Measurements from ENCODE around the gene RAB5IF.
"Not testable (repeated sequence)": the region's sequence is repeated elsewhere in the genome, so short reads cannot be mapped to it uniquely, and the experiment has no call there.

The RAB5IF gene

DNA sequence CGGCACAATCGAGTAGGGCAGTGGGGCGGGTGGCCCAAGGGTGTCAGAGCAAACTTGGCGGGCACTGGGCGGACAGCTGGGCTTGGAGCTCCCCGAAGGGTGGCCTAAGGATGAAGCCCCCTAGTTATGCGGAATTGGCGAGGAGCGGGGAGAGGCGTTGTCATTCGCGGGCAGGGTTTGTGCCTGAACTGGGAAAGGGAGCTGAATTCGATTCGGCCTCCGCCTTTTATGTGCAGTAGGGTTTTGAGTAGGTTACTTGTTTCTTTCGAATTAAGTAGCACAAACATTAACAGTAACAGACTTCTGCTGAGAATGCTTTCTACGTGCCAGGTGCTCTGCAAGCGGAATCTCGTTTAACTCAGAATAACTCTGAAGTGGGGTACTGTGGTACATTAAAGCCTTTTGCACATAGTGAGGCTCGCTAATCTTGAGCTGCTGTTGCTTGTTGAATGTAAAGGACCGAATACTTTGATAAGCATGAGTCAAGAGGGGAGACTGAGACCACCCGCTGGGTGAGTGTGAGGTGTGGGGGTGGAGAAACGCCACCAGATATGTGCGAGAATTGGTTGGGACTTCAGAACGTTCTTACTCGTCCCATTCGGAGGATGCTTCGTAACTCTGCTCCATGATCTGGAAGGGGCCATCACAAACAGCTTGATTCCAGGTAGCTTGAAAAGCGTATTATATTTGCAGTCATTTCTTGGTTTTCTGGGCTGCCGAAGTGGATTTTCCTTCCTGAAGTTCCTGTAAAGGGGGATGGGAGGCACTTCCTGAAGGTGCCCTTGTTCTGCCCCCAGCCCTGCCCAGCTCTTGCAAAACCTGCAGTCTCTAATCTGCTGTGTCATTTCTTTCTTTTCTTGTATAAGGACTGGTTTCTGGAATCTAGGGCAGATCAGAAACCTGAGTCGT is 833 bp downstream of the RAB5IF start:
- Mint-ChIP-seq H3K4me1 (peaks cover 42% of the 10 kb centered on the region), H3K36me3 (peaks cover 66% of the 10 kb centered on the region), H3K4me3 (peak overlapping the region; percentile 94), H3K27ac (peak overlapping the region; percentile 94), H3K9me3 (no peaks in the 10 kb centered on the region)
- no peak for ATAC-seq
- peak in 1 of 2 donors; percentile 64 for DNase-seq (ENCODE audit: low spot score in 2 of 2)

DNA sequence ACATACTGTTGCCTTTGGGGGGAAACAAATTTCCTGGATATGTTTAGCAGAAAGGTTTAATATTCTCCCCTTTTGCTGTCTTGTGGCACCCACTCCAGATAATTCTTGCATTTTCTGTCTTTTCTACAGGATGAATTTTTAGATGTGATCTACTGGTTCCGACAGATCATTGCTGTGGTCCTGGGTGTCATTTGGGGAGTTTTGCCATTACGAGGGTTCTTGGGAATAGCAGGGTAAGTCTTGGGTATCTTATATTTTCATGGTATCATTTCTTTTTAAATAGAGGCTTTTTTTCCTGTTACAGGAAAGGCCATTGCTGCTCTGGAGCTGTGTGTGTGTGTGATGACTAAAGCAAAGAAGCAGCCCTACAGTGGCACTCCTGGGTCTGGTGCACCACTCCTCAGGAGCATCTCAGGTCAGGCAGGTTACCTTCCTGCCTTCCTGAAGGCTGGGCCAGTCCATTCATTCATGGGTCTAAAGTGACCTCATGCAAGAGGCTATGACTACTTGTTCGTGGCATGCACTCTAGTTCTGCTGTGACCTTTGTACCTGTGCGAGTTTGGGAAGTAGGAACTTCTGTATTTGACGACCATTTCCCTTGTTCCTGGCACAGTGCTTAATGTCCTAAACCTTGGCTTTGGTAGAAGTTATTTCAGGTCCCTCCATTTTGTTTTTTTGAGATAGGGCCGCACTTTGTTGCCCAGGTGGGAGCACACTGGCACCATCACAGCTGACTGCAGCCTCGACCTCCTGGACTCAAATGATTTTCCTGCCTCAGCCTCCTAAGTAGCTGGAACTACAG is 2.2 kb downstream of the RAB5IF start:
- peak overlapping the region; percentile 94 for H3K4me3 Mint-ChIP-seq
- peak overlapping the region; percentile 94 for H3K27ac Mint-ChIP-seq
- H3K9me3 Mint-ChIP-seq: no peaks in the 10 kb centered on the region
- no peak for DNase-seq (ENCODE audit: low spot score in 2 of 2)
- no peak for ATAC-seq
- peaks cover 47% of the 10 kb centered on the region for H3K4me1 Mint-ChIP-seq
- peaks cover 80% of the 10 kb centered on the region for H3K36me3 Mint-ChIP-seq

DNA sequence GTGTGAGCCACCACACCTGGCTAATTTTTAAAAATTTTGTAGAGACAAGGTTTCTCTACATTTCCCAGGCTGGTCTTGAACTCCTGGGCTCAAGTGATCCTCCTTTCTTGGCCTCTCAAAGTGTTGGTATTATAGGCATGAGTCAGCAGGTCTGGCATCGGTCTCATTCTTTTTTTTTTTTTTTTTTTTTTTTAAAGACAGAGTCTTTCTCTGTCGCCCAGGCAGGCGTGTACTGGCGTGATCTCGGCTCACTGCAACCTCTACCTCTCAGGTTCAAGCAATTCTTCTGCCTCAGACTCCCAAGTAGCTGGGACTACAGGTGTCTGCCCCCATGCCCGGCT is 2.8 kb downstream of the RAB5IF start:
- not testable (repeated sequence) for H3K9me3 Mint-ChIP-seq; DNase-seq (ENCODE audit: low spot score in 2 of 2); H3K4me3 Mint-ChIP-seq; ATAC-seq
- H3K27ac Mint-ChIP-seq: peak overlapping the region; percentile 94
- H3K4me1 Mint-ChIP-seq: peaks cover 52% of the 10 kb centered on the region
- peaks cover 86% of the 10 kb centered on the region for H3K36me3 Mint-ChIP-seq

DNA sequence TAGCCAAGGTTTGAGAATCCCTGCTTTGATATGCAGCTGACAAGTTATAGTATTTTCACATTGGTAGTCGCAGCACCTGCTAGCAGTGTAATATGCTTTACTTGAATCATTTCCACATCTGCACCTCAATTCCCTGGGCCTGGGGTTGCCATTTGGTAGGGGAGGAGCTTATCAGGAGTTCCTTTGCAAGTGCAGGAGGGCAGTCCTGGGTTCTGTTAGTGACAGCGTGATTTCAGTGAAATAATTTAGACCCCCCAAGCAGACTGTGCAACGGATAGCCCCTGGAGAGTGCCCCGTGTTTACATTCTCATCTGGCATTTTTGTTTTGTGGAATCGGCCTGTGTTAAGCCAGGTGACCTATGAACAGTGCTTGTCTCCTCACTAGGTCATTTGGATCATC is 6.0 kb downstream of the RAB5IF start:
- Mint-ChIP-seq H3K27ac (peak overlapping the region; percentile 65), H3K4me1 (peaks cover 49% of the 10 kb centered on the region), H3K9me3 (no peaks in the 10 kb centered on the region), H3K4me3 (no peak overlapping the region), H3K36me3 (peaks cover 100% of the 10 kb centered on the region)
- no peak for ATAC-seq
- no peak for DNase-seq (ENCODE audit: low spot score in 2 of 2)

DNA sequence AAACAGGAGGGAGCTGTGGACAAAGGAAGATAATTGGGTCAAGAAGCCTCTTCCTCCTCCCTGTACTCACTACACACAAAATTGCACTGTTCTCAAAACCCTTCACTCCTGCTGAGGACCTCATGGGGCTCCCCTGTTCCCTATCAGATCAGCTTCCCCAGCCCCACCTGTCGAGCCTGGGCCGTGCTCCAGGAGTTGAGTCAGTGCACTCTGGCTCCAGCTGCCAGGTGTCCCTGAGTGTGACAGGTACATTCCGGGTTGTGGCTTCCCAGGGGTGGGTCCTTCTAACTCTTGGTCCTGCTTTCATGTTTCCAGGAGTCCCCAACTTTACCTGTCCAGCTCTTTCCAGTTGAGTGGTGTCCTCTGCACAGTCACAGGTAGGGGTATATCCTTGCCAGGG is 8.4 kb downstream of the RAB5IF start:
- no peak overlapping the region for H3K4me3 Mint-ChIP-seq
- H3K9me3 Mint-ChIP-seq: no peaks in the 10 kb centered on the region
- H3K27ac Mint-ChIP-seq: peak overlapping the region; percentile 83
- DNase-seq (ENCODE audit: low spot score in 2 of 2) (no peak), ATAC-seq (no peak)
- H3K4me1 Mint-ChIP-seq: peaks cover 33% of the 10 kb centered on the region
- peaks cover 98% of the 10 kb centered on the region for H3K36me3 Mint-ChIP-seq

DNA sequence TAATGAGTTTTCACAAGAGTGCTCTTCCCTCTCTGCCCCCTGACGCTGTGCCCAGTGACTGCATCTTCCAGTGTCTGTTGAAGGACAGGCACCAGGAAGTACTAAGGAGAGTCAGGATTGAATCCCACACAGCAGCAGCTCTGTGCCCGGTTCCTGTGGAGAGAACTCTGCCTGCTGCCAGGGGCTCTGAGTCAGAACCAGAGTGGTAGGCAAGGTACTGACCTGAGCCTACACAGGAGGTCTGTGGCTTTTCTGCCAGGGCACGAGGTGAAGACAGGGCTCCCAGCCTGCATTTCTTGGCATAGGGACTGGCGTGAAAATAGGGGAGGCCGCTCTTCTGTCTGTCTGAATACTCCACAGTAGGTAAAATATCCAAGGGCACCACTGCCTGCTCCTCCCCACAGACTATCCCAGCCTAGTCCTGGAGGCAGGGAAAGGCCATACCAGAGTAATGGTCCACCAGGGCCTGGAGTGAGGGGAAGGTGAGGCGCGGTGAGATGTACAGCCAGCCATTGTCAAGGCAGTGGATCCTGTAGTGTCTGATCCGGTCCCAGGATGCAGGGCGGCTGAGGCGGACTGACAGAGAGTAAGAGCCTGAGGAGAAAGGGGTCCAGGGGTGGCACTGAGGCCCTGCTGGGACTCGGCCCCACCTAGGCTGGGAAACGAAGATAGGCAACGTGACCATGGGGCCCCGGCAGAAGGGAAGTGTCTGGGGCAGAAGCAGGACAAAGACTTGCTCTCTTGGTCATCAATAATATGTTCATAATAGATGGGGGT is 9.4 kb downstream of the RAB5IF start:
- H3K36me3 Mint-ChIP-seq: peaks cover 98% of the 10 kb centered on the region
- H3K4me1 Mint-ChIP-seq: peaks cover 26% of the 10 kb centered on the region
- DNase-seq (ENCODE audit: low spot score in 2 of 2) (no peak), ATAC-seq (peak; percentile 40)
- no peaks in the 10 kb centered on the region for H3K9me3 Mint-ChIP-seq
- H3K27ac Mint-ChIP-seq: peak overlapping the region; percentile 83
- H3K4me3 Mint-ChIP-seq: no peak overlapping the region

DNA sequence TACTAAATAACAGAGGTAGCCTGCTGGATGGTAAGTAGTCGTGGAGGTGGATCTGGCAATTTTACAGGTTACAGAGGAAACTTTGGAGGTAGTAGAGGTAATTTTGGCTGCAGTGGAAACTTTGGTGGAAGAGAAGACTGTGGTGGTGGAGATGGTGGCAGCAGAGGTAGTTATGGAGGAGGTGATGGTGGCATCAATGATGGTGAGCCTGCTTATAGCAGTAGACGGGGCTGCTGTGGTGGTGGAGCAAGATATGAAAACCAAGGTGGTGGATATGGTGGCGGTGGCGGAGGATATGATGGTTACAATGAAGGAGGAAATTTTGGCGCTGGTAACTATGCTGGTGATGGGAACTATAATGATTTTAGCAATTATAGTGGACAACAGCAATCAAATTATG is 15.3 kb downstream of the RAB5IF start:
- DNase-seq (ENCODE audit: low spot score in 2 of 2): no peak
- Mint-ChIP-seq H3K9me3 (no peaks in the 10 kb centered on the region), H3K4me1 (peaks cover 27% of the 10 kb centered on the region), H3K27ac (peak overlapping the region; percentile 29), H3K36me3 (peaks cover 98% of the 10 kb centered on the region), H3K4me3 (no peak overlapping the region)
- ATAC-seq: no peak

DNA sequence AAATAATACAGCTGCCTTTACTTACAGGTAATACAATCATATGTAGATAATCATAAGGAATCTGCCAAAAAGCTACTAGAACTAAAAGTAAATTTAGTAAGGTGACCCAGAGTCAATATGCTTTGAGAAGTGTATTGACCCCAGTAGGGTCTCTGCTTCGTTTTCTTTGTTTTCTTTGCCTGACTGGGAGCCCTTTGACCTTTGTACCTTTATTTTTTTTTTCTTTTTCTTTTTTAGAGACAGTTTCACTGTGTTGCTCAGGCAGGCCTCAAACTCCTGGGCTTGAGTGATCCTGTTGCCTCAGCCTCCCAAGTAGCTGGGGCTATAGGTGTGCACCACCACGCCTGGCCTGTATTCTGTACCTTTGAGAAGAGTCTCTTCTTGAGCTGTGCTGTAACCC is 17.9 kb downstream of the RAB5IF start:
- Mint-ChIP-seq H3K4me1 (peaks cover 45% of the 10 kb centered on the region), H3K36me3 (peaks cover 100% of the 10 kb centered on the region), H3K4me3 (no peak overlapping the region), H3K9me3 (no peaks in the 10 kb centered on the region), H3K27ac (peak overlapping the region; percentile 78)
- no peak for ATAC-seq
- no peak for DNase-seq (ENCODE audit: low spot score in 2 of 2)

DNA sequence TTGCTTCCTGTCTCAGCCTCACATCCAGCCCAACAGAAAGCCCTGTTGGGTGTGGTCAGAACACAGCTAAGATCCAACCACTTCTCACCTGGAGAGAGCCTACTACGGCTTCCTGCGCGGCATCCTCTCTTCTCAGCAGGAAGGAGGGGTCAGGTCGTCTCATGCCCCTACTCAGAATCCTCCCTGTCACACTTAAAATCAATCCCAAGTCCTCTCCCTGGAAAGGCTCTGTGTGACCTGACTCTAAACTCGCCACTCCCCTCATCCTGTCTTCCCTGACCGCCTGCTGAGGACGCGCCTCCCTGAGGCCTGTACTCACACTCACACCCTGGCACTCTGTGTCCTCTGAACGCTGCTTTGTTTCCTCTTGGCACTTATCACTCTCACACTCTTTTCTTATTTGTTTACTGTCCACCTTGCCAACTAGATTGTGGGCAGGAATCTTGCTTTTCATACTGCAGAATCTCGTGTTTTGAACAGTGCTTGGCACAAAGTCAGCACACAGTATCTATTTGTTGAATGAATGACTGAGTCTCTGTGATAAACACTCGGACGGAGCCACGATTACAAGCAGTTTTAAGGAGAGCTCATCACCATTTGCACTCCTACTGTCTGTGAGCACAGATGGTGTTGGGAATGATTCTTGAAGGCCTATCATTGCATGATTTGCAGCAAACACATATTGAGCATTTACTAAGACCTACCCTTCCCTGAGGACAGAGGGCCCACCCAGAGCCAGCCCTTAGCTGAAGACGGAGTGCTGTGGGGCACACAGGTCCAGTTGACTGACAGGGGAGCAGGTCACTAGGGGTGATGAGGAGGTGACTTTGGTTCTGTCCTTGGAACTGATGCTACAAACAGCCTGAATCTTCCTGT is 18.7 kb downstream of the RAB5IF start:
- Mint-ChIP-seq H3K36me3 (peaks cover 100% of the 10 kb centered on the region), H3K4me3 (no peak overlapping the region), H3K9me3 (no peaks in the 10 kb centered on the region), H3K27ac (peak overlapping the region; percentile 78), H3K4me1 (peaks cover 52% of the 10 kb centered on the region)
- no peak for ATAC-seq
- DNase-seq (ENCODE audit: low spot score in 2 of 2): no peak

DNA sequence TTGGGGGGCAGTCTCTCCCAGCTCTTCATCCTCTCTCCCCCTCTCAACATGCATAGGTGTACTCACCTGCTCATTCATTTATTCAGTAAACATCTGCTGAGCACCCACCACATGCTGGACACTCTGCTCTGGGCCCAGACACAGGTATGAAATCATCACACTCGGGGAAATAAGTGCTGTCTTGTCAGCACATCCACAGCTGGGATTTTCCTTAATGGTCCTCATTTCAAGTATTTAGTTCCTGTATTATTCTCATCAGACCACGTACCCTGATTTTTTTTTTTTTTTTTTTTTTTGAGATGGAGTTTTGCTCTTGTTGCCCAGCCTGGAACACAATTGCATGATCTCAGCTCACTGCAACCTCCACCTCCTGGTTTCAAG is 19.4 kb downstream of the RAB5IF start:
- Mint-ChIP-seq H3K27ac (peak overlapping the region; percentile 78), H3K4me1 (peaks cover 58% of the 10 kb centered on the region), H3K36me3 (peaks cover 100% of the 10 kb centered on the region), H3K4me3 (no peak overlapping the region), H3K9me3 (no peaks in the 10 kb centered on the region)
- ATAC-seq (no peak), DNase-seq (ENCODE audit: low spot score in 2 of 2) (no peak)

DNA sequence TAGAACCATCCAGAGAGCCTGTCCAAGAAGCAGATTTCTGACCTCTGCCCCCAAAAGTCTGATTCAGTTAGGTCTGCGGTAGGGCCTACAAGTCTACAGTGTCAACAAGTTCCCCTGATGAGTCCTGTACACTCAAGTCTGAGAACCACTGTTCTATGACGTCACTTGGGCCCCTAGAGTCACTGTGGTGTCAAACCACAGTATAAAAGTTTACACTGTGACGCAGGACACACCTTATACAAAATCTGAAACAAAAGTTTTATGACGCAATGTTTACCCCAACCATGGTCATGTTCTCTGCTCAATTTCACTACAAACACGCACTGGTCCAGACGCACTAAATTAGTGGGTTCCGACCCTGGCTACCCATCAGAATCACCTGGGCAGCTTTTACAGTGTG is 22.5 kb downstream of the RAB5IF start:
- H3K9me3 Mint-ChIP-seq: no peaks in the 10 kb centered on the region
- peaks cover 72% of the 10 kb centered on the region for H3K4me1 Mint-ChIP-seq
- H3K4me3 Mint-ChIP-seq: no peak overlapping the region
- peaks cover 100% of the 10 kb centered on the region for H3K36me3 Mint-ChIP-seq
- ATAC-seq: peak; percentile 91
- peak overlapping the region; percentile 17 for H3K27ac Mint-ChIP-seq
- DNase-seq (ENCODE audit: low spot score in 2 of 2): peak in 1 of 2 donors; percentile 65

DNA sequence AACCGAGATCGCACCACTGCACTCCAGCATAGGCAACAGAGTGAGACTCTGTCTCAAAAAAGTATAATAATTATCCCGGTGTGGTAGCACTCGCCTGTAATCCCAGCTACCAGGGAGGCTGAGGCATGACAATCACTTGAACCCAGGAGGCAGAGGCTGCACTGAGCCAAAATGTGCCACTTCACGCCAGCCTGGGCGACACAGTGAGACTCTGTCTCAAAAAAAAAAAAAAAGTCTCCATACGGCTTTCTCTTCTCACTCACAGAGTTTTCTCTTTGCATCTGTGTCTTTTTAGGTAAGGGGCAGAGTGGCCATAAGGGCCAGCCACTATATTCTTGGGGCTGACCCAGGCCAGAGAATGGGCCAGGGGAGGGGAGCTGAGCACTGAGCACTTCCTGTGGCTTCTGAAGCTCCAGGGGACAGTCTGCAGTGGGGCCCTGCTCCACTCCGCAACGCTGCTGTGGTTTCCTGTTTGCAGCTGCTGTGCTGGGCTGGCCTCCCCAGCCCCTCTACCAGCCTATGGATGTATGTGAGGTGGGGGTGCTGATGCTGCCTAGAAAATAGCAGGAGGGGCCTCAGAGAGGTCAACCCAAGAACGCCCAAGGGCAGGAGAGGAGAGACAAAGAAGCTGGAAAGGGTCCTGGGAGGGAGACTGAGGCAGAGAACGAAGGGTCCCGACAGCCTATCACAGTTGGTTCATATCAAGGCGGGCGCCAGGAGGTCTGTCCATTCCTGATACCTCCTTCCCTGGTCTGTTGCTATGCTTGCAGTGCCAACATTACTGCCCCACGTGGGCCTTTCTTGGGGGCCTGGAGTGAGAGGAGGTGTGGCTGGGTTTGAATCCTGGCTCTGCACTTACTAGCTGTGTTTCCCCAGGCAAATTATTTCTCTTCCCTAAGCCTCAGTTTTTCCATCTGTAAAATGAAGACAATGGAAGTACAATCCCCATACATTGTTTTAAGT is 24.4 kb downstream of the RAB5IF start:
- H3K4me3 Mint-ChIP-seq: peak overlapping the region; percentile 70
- H3K9me3 Mint-ChIP-seq: no peaks in the 10 kb centered on the region
- DNase-seq (ENCODE audit: low spot score in 2 of 2) (peak; percentile 28 to 71), ATAC-seq (peak; percentile 83)
- peak overlapping the region; percentile 96 for H3K27ac Mint-ChIP-seq
- H3K4me1 Mint-ChIP-seq: peaks cover 69% of the 10 kb centered on the region
- H3K36me3 Mint-ChIP-seq: peaks cover 100% of the 10 kb centered on the region

DNA sequence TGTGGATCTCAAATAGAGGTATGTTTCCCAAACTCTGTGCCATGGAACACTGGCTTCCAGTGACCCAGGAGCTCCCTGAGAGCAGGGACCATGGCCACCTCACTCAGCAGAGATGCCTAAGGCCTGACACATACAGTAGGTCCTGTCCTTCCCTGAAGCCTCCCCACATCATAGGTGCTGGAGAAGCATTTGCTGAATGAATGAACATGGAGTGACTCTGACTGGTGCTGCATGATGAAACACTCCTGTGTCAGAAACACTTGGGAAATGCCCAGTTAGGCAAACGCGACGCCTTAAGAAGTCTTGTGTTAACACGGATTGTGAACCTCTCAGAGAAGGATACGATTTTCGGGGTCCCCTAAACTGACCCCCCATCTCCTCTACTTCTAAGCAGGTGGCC is 26.1 kb downstream of the RAB5IF start:
- Mint-ChIP-seq H3K36me3 (peaks cover 100% of the 10 kb centered on the region), H3K4me1 (peaks cover 67% of the 10 kb centered on the region), H3K4me3 (no peak overlapping the region), H3K27ac (peak overlapping the region; percentile 88), H3K9me3 (no peaks in the 10 kb centered on the region)
- ATAC-seq (no peak), DNase-seq (ENCODE audit: low spot score in 2 of 2) (no peak)

DNA sequence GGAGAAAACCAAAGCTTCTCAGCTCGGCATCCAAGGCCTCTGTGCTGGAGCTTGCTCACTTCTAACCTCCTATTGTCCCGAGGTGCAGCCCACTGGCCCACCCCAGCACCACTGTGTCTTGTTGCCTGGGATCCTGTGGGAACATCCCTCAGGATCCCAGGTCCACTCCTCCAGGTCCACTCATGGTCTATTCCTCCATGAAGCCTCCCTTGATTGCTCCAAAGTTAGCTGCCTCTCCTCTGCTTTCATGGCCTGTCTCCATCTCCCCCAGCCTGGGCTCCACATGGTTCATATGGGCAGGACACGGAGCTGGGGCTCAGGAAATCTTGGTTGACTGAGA is 26.5 kb downstream of the RAB5IF start:
- Mint-ChIP-seq H3K27ac (peak overlapping the region; percentile 88), H3K36me3 (peaks cover 100% of the 10 kb centered on the region), H3K4me1 (peaks cover 62% of the 10 kb centered on the region), H3K9me3 (no peaks in the 10 kb centered on the region), H3K4me3 (no peak overlapping the region)
- DNase-seq (ENCODE audit: low spot score in 2 of 2) (no peak), ATAC-seq (no peak)

Data from stimulated activated effector memory CD8-positive, alpha-beta T cell treated with anti-CD3 and anti-CD28 coated beads, Interleukin-12 subunit alpha, Interleukin-12 subunit beta, amount 100 ng/mL, for 72 hours (primary cell).